HG03558 (cell line): ENCODE measurements around the gene HORMAD2.

Experiments
- ATAC-seq: cut with Tn5 transposase; IDR thresholded peaks from one replicate; pipeline ENCODE4 v1.9.1; 2021; ENCODE audit warnings: moderate number of reproducible peaks; ENCODE audit not compliant: unreplicated experiment; ENCODE audit errors: extremely low read depth

HORMAD2 gene

DNA sequence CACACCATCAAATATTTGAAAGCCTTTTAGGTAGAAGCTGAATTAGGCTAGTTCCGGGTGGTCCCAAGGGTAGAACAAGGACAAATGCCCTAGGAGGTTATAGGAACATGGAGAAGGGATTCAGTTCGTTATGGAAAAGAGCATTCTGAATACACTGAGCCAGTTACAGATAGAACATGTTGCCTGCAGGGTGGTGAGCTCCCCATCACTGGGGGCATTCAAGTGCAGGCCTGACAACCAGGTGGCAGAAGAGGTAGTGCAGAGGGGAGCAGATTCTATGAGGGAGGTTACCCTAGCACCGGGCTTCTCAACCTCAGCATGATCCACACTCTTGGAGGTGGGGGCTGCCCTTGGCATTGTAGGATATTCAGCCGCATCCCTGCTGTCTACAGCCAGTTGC lies 142.1 kb downstream of the HORMAD2 start:
- no peak for ATAC-seq

DNA sequence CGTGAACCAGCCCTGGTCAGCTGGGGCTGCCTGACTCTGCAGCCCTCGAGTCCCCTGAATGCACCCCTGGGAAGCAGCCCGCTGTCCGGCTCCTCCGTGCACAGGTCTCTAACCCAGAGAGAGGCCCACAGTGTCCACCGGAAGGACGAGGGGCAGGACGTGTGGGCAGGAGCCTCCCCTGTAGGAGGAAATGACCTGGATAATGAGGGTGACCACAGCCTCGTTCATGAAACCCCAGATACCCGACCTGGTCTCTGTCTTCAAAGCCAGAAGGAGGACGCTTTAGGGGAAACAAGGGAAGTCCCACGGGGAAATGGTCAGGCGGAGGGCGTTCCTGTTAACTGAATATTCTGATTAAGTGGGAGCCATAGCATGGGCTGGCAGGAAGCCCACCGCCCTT lies 143.0 kb downstream of the HORMAD2 start:
- no peak for ATAC-seq

DNA sequence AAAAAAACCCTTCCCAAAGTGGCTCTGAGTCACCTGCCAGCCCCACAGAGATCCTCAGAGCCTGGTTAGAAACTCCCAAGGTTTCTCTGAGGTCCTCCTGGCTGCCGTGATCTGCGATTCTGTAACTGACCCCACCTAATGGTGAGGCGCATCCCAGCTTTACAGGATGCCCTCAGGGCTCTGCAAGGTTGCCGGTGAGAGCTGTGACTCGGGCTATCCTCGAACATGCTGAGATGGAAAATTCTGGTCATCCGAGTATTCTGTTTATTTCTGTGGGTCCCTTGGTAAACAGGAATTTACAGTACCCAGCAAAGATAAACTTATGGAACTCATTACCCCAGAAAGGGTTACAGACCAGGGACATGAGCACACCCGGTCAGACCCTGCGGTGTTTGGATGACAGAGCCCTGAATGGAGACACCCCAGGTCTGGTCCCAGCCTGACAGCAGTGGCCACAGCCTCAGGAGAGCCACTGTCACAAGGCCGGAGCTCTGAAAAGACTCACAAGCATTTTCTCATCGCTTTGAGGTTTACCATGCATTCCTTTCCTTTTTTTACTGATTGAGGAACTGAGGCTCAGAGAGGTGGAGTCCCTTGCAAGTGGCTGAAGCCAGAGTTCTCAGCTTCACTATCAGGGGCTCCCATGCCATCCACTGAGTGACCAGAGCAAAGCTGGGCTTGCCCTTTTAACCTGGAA lies 144.0 kb downstream of the HORMAD2 start:
- no peak for ATAC-seq

DNA sequence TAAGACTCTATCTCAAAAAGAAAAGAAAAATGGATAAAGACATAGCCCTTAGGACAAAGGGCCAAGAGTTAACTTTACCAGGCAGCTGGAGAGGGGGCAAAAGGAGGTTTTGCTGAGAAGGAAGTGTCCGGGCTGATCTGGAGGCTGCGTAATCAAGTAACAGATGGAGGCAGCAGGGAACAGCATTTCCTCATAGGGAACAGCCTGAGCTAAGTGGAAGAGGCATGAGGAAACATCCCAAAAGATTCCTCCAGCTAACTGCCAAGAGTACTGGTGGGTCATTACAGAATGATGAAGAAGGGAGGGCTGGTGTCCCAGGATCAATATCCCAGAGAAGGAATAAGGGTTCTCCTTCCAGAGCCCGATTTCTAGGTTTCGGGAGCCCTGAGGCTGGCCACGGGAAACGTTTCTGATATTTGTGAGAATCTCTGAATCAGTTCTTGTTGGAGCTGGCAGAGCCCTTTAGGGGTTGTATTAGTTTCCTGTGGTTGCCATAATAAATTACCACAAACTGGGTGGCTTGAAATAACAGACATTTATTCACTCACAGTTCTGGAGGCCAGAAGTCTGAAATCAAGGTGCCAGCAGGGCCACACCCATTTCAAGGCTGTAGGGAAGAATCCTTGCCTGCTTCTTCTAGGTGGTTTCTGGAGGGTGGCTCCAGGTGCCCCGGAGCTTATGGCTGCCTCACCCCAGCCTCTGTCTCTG lies 145.1 kb downstream of the HORMAD2 start:
- ATAC-seq, result no peak

DNA sequence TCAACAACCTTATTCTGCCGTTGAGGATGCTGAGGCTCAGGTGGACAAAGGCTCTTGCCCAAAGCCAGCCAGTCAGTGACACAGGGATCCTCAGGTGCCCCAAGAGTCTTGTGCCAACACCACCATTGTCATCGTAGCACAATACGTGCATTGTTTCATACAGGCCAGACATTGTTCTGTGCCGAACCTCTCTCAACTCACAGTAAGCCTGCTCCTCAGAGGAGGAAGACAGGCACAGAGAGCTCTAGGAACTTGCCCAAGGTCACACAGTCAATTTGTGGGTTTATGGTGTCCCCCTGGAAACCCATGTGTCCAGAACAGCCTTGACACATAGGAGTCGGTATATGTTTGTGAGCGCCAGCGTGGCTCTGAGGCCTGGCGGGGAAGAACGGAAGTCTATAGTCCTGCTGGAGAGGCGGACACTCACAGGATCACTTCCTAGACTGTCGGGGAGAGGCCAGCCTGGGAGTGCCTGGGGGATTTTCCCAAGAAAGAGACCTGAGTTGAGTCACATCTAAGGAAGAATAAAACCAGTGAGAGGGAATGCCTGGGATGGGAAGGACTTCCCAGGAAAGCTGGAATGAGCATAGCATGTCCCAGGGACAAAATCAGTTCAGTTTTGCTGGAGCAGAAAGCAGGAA lies 146.0 kb downstream of the HORMAD2 start:
- no peak for ATAC-seq
